GM23338 (cell line): Measurements from ENCODE around the gene TCTN1. TPM values are rescaled to one million over a fixed set of nuclear protein-coding genes. Genes with fewer than 3 reads are reported as not detected.

Experiments used
- polyA plus RNA-seq: library from polyadenylated mRNA; unstranded; fragments of >200 nt; fragmentation: Nextera tagmentation; extraction: Ambion mirVana; gene quantifications from 2 replicates; pipeline ENCODE4 v1.2.1, GENCODE V29; 2016
- small RNA-seq: library from RNA; depleted of rRNA; stranded (forward); fragments of <200 nt; gene quantifications from one replicate; pipeline ENCODE3, GENCODE V24; 2014; ENCODE audit warnings: low replicate concordance
- total RNA-seq: library from RNA; depleted of rRNA; stranded (reverse); fragments of >200 nt; shearing (Covaris generic); gene quantifications from 2 replicates; pipeline ENCODE4 v1.2.3, GENCODE V29; 2014; rRNA removed

Gene TCTN1
- total and polyA plus RNA-seq, 2 experiments from 2014 or later = 10.6 to 12.4 TPM

Small RNA genes within 50 kb of the gene (small RNA-seq; reads per million reads assigned to genes)
- not detected for gene RN7SL387P

Other genes with a start within 250 kb of the TCTN1 start
- gene ANAPC7, start 210.4 kb upstream of the TCTN1 start, total RNA-seq = 92.7 and 99.3 TPM in 2 replicates
- gene ANAPC7, start 210.4 kb upstream of the TCTN1 start, polyA plus RNA-seq = 59.0 and 71.0 TPM in 2 replicates
- 378 and 411 TPM in 2 replicates for gene ARPC3, start 163.8 kb upstream of the TCTN1 start, total RNA-seq
- 296 and 356 TPM in 2 replicates for gene ARPC3, start 163.8 kb upstream of the TCTN1 start, polyA plus RNA-seq
- gene GPN3, start 145.9 kb upstream of the TCTN1 start, total RNA-seq = 30.4 and 45.0 TPM in 2 replicates
- gene GPN3, start 145.9 kb upstream of the TCTN1 start, polyA plus RNA-seq = 84.6 and 108 TPM in 2 replicates
- gene FAM216A, start 145.3 kb upstream of the TCTN1 start, total RNA-seq = 20.4 and 27.1 TPM in 2 replicates
- gene FAM216A, start 145.3 kb upstream of the TCTN1 start, polyA plus RNA-seq = 53.0 and 53.5 TPM in 2 replicates
- 39.1 and 82.1 TPM in 2 replicates for gene VPS29, start 112.0 kb upstream of the TCTN1 start, total RNA-seq
- 103 and 115 TPM in 2 replicates for gene VPS29, start 112.0 kb upstream of the TCTN1 start, polyA plus RNA-seq
- not detected in 2 replicates for gene RAD9B, start 111.8 kb upstream of the TCTN1 start, total RNA-seq
- not detected in 2 replicates for gene RAD9B, start 111.8 kb upstream of the TCTN1 start, polyA plus RNA-seq
- 17.5 and 22.3 TPM in 2 replicates for gene PPTC7, start 30.8 kb upstream of the TCTN1 start, total RNA-seq
- 5.2 and 7.5 TPM in 2 replicates for gene PPTC7, start 30.8 kb upstream of the TCTN1 start, polyA plus RNA-seq
- gene HVCN1, start 75.0 kb downstream of the TCTN1 start, total RNA-seq = 10.7 and 11.8 TPM in 2 replicates
- 10.1 and 10.4 TPM in 2 replicates for gene HVCN1, start 75.0 kb downstream of the TCTN1 start, polyA plus RNA-seq
- gene PPP1CC, start 128.8 kb downstream of the TCTN1 start, total RNA-seq = 501 and 577 TPM in 2 replicates
- 272 and 276 TPM in 2 replicates for gene PPP1CC, start 128.8 kb downstream of the TCTN1 start, polyA plus RNA-seq
- not detected in 2 replicates for gene CCDC63, start 232.9 kb downstream of the TCTN1 start, total RNA-seq
- 1.8 and 1.9 TPM in 2 replicates for gene CCDC63, start 232.9 kb downstream of the TCTN1 start, polyA plus RNA-seq